Measurements from ENCODE around the gene NEURL1.

Gene NEURL1

GRCh38 chr10:103584216-103585010 is 90.9 kb downstream of the NEURL1 start:
- TF ChIP-seq CTCF (conservative IDR thresholded peaks at IDR 0.05; ENCODE audit: low read depth, low read length), result no peak
- H3K4me3 ChIP-seq (ENCODE audit: low read depth, low read length), result peak overlapping the region; percentile 20
- no peak for DNase-seq (ENCODE audit: low read depth)

GRCh38 chr10:103585011-103585405 is 91.5 kb downstream of the NEURL1 start:
- TF ChIP-seq CTCF (conservative IDR thresholded peaks at IDR 0.05; ENCODE audit: low read depth, low read length), result no peak
- H3K4me3 ChIP-seq (ENCODE audit: low read depth, low read length), result no peak overlapping the region
- no peak for DNase-seq (ENCODE audit: low read depth)

- no peak for TF ChIP-seq CTCF (conservative IDR thresholded peaks at IDR 0.05; ENCODE audit: low read depth, low read length)
- H3K4me3 ChIP-seq (ENCODE audit: low read depth, low read length), result no peak overlapping the region
- DNase-seq (ENCODE audit: low read depth), result no peak
These were observed 93.6 kb downstream of the NEURL1 start for GRCh38 chr10:103587073-103587472.

GRCh38 chr10:103589074-103589630 is 95.6 kb downstream of the NEURL1 start:
- DNase-seq (ENCODE audit: low read depth), result no peak
- no peak for TF ChIP-seq CTCF (conservative IDR thresholded peaks at IDR 0.05; ENCODE audit: low read depth, low read length)
- H3K4me3 ChIP-seq (ENCODE audit: low read depth, low read length), result no peak overlapping the region

GRCh38 chr10:103590060-103590459 is 96.6 kb downstream of the NEURL1 start:
- no peak for DNase-seq (ENCODE audit: low read depth)
- TF ChIP-seq CTCF (conservative IDR thresholded peaks at IDR 0.05; ENCODE audit: low read depth, low read length), result no peak
- H3K4me3 ChIP-seq (ENCODE audit: low read depth, low read length), result no peak overlapping the region

GRCh38 chr10:103590744-103591291 is 97.3 kb downstream of the NEURL1 start:
- TF ChIP-seq CTCF (conservative IDR thresholded peaks at IDR 0.05; ENCODE audit: low read depth, low read length), result no peak
- H3K4me3 ChIP-seq (ENCODE audit: low read depth, low read length), result no peak overlapping the region

More at GRCh38 chr10:103590744-103591291, 97.3 kb downstream of the NEURL1 start:
- no peak for DNase-seq (ENCODE audit: low read depth)
